Ovary (tissue), 3 donors: Measurements from ENCODE around the gene MIF.

Experiments used
- CTCF ChIP-seq, 3 donors: fragments of 450-650 bp in 2 of 3; fragments of 200-600 bp in 1 of 3; IDR thresholded peaks; one replicate each; pipeline versions ENCODE4 v1.5.1 to v1.8.0; 2016 to 2022; ENCODE audit warnings: antibody characterized with exemption in 3 of 3, mild to moderate bottlenecking in 1 of 3
- EP300 ChIP-seq: sonication (generic); formaldehyde crosslinking; IDR thresholded peaks from one replicate; pipeline ENCODE4 v1.6.1; 2017; ENCODE audit warnings: antibody characterized with exemption
- POLR2A ChIP-seq: fragments of 450-650 bp; IDR thresholded peaks from one replicate; pipeline ENCODE4 v1.6.1; 2017; ENCODE audit warnings: antibody characterized with exemption, mild to moderate bottlenecking, moderate library complexity
- donor health status: DM: no; HTN: no; CAD: no.

DNA sequence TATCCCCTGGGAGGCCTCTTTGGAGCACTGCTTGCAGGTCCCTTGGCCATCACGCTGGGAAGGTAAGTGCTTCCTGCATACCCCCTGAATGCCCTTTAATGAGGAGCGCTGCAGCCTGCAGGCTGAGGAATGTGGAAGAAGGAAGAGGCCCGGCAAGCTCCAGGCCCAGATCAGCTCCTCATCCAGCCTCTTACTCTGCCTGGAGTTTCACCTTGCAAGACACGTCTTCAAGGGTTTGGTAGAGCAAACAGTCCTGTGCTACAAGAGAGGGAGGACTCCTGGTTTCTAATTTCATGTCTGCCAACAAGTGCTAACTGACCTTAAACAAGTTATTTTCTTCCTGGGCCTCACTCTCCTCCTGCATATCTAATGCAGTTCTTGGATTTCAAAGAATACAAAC, 25.6 kb upstream of the MIF start:
- TF ChIP-seq CTCF (IDR thresholded peaks at IDR 0.05) (no peak), POLR2A (no peak), EP300 (no peak)
